Head of caudate nucleus (tissue), 42 donors: Measurements from ENCODE around the gene EMC9.
A peak's percentile ranks its signal among the peaks of the same experiment; 100 is the strongest.

Experiments used
- DNase-seq, 42 donors: peaks; one replicate each; pipeline versions ENCODE4 v3.0.0 to v3.0.0-alpha.2; 2020 to 2021; ENCODE audit warnings: mixed read lengths in 7 of 42
- intact Hi-C: fragments of 100-400 bp; cut with DNase I; formaldehyde crosslinking; loops from one replicate; pipeline ENCODE4 v1.15.0; 2022

Gene EMC9

DNA sequence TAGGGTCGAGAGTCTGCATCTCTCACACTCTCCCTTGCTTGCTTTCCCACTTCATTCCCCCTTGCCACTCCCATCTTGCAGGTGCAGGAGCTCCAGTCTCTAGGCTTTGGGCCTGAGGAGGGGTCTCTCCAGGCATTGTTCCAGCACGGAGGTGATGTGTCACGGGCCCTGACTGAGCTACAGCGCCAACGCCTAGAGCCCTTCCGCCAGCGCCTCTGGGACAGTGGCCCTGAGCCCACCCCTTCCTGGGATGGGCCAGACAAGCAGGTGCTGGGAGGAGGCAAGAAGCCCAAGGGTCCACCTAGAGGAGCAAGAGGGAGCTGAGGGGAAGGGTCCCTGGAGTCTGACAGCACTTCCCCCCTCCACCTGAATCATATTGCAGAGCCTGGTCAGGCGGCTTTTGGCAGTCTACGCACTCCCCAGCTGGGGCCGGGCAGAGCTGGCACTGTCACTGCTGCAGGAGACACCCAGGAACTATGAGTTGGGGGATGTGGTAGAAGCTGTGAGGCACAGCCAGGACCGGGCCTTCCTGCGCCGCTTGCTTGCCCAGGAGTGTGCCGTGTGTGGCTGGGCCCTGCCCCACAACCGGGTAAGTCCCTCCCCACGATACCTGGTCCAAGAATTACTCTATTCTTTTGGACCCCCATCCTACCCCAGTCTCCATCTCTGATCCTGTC, 10.2 kb upstream of the EMC9 start:
- intact Hi-C loops: no loop called here
- no peak for DNase-seq

DNA sequence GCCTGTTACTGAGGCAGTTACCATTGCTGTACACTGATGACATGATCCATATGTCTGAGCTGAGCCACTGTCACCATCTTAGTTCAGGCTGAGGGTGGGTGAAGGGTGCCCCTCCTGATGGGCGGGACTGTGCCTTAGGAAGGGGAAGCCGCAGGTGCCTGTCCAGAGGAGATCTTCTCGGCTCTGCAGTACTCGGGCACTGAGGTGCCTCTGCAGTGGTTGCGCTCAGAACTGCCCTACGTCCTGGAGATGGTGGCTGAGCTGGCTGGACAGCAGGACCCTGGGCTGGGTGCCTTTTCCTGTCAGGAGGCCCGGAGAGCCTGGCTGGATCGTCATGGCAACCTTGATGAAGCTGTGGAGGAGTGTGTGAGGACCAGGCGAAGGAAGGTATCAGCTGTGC, 9.6 kb upstream of the EMC9 start:
- intact Hi-C loops: no loop called here
- no peak for DNase-seq

DNA sequence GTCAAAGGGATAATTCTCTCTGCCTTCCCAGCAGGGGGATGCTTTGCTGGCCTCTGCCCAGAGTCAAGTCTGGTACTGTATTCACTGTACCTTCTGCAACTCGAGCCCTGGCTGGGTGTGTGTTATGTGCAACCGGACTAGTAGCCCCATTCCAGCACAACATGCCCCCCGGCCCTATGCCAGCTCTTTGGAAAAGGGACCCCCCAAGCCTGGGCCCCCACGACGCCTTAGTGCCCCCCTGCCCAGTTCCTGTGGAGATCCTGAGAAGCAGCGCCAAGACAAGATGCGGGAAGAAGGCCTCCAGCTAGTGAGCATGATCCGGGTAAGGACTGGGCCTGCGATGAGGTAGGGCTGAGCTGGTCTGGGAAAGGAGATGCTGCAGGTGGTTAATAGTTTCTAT, 9.2 kb upstream of the EMC9 start:
- intact Hi-C loops: no loop called here
- no peak for DNase-seq

DNA sequence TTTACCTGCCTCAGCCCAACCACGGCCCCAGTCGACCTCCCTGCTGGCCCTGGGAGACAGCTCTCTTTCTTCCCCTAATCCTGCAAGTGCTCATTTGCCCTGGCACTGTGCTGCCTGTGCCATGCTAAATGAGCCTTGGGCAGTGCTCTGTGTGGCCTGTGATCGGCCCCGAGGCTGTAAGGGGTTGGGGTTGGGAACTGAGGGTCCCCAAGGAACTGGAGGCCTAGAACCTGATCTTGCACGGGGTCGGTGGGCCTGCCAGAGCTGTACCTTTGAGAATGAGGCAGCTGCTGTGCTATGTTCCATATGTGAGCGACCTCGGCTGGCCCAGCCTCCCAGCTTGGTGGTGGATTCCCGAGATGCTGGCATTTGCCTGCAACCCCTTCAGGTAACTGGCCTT, 8.7 kb upstream of the EMC9 start:
- intact Hi-C loops: no loop called here
- no peak for DNase-seq

DNA sequence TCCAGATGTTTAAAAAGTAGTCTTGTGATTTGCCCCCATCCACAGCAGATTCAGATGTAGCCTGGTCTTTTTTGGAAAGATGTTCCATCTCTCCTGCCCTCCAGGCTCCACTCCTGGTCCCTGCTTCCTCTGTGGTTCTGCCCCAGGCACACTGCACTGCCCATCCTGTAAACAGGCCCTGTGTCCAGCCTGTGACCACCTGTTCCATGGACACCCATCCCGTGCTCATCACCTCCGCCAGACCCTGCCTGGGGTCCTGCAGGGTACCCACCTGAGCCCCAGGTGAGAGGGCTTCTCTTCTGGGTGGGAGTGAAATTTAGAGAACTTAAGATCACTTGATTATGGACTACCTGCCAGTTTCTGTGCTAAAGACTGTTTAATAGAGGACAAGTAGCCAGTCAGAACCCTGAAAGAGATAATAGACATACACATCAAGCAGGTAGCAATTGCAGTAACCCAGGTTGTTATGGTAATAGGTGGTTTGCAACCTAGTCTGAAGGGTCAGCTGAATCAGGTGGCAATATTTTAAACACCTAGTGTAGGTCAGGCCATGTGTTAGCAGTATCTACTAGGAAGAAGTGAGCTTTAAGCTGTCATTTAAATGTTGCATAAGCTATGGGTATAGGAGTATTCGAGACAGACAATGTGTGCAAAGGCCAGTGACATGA, 8.0 kb upstream of the EMC9 start:
- no peak for DNase-seq
- intact Hi-C loops: no loop called here

DNA sequence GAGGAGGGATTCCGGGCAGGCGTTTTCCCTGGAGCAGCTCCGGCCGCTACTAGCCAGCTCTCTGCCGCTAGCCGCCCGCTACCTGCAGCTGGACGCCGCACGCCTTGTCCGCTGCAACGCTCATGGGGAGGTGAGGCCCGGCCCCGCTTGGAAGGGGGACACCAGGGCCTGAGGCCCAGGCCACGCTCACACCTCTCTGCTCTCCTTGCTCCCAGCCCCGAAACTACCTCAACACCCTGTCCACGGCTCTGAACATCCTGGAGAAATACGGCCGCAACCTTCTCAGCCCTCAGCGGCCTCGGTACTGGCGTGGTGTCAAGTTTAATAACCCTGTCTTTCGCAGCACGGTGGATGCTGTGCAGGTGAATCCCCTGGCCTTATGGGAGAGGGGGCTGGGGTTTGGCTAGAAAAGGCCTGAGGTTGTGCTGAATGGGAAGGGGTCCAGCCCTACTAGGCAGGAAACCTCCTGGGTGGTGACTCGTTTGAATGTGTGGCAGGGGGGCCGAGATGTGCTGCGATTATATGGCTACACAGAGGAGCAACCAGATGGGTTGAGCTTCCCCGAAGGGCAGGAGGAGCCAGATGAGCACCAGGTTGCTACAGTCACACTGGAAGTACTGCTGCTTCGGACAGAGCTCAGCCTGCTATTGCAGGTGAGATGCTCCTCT, 6.5 kb upstream of the EMC9 start:
- DNase-seq: peak in 1 of 42 donors; percentile 32
- intact Hi-C loops: no loop called here

DNA sequence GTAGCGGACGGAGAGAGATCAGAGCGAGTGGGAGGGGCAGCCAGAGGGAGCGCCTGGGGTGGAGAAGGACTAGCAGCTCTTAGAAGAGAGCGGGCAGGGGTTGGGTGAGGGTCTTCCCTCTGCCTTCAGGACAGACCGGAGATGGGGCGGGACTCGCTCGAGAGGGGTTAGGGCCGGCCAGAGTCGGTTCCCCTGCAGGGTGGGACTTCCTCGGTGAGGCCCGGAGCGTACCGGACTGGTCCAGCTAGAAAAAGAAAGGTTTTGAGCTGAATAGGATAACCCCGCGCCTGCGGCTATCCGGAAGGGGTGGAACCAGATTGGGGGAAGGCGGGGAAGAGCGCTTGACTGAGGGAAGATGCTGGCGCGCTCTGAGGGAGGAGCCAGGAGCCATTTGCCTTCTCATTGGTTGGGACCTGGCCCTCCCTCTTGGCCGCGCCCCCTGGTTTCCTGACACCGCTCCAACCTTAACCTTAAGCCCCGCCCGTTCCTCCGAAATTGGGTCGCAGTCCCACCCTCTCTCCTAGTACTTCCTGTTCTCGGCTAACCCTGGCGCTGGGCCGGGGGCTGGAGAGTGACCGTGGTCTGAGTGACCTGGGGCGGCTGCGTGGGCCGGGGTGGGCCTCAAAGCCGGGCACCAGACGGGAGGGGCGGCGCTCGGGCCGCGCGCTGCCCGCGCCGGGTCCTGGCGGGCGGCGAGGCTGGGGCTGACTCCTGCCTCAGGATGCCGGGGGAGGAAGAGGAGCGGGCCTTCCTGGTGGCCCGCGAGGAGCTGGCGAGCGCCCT, 5.8 kb upstream of the EMC9 start, which contains the start of gene RNF31:
RNF31 (plus strand) TSS at position 521 of the 783 bp plus-strand sequence; CDS start at position 722, 201 bp downstream.
- DNase-seq: peak; percentile 93 to 99 (median 98)
- intact Hi-C loops: no loop called here

DNA sequence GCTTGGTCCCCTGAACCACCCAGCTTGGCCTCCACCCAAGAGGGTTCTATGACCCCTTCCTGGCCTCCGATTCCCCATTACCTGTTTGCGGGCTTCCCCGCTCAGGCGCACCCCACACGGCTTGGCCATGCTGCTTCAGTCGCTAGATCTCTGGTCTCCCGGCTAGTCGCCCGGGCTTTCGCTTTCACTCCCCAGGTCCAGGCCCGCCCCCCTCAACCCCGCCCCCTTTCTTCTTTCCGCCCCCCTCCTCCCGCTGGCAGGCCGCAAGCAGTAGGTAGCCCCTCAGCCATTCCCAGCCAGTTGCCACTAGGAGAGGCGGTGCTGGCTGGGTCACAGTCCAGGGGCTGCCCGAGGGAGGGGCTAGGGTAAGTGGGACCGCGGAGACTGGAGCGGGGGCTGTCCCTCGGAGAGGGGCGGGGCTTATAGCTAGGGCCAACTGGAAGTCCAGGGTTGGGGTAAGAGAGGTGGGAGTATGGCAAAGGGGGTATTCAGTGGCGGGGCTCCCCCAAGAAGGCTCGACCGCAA, 5.1 kb upstream of the EMC9 start, which contains the start of gene PSME2:
PSME2 (minus strand) TSS at position 158 of the 525 bp plus-strand sequence; CDS start at position 129, 29 bp downstream.
- peak; percentile 57 to 93 (median 82) for DNase-seq
- intact Hi-C loops: no loop called here

DNA sequence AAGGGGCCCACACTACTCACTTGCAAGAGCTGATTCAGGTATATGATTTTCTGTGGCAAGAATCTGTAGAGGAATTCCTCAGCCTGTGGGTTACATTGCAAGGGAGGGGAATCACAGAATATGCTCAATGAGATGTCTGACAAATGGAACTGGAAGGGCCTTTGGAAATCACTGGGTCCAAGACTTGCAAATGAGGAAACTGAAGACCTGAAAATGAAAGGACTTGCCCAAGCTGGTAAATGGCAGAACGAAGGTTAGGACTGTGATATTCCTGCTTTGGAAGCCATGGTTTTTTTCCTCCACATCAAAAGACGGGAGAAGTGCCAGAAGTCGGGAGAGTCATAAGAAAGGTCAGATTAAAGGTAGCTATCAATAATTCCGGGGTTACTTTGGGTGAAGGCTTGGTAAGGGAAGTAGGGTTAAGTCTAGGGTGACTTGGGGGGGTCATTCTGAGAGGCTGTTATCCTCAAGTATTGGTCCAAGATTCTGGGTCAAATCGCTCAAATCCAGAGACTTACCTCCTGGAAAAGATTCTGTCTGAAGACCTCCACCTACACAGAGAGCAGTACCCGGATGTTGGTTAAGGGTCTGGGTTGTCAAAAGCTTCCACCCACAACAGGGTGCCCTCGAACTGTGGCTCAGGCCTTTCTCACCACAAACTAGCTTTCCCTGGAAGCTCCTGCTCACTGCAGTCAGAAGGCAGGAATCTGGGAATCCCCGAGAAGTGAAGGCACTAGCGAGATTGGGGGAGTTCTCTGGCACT, 4.5 kb upstream of the EMC9 start:
- no peak for DNase-seq
- intact Hi-C loops: no loop called here

DNA sequence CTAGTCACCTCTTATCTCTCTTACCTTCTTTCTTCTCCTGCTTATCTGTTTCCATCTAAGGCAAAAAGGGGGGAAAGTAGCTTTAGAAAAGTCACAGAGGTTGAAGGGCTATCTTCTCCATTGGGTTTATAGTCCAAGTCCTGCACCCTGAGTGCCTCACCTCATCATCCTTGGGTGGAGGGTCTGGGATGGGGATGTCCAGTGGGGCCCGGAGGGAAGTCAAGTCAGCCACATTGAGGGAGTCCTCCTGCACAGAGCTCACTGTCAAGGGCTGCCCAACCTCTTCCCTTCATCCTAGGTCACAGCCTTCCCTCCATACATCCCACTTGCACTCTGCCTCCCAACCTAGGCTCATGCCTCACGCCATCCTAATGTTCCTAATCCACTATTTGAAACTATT, 3.8 kb upstream of the EMC9 start:
- intact Hi-C loops: no loop called here
- no peak for DNase-seq

DNA sequence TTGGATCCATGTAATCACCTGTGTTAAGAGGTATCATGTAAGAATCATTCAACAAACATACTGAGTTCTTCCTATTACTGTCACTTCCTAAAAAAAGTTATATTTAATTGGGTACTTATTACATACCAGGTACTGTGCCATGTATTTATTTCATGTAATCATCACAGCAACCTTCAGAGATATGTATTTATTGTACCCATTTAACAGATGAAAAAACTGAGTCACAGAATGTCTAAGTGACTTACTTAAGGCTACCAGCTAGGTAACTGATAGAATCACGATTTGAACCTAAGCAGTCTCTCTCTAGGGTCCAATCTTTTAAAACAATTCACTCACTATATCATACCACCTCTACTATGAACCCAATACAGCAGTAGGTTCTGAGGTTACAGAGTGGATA, 3.1 kb upstream of the EMC9 start:
- intact Hi-C loops: no loop called here
- DNase-seq: no peak

DNA sequence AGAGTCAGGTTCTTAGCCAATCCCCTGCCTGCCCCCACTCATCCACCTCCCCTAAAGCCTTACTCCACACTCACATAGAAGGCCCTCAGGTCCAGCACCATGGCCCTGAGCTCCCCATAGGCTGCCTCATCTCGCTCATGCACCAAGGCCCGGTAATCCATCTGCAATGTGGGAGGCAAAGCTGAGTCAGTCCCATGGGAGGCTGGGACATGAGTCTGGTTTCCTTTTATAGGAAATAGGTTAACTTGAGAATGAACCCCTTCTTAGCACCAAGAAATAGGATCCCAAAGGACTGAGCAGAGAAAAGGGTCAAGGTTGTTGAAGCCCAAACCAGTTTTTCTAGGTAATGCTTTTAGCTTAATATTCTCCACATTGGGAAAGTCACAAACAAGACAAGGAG, 2.1 kb upstream of the EMC9 start:
- intact Hi-C loops: no loop called here
- no peak for DNase-seq

DNA sequence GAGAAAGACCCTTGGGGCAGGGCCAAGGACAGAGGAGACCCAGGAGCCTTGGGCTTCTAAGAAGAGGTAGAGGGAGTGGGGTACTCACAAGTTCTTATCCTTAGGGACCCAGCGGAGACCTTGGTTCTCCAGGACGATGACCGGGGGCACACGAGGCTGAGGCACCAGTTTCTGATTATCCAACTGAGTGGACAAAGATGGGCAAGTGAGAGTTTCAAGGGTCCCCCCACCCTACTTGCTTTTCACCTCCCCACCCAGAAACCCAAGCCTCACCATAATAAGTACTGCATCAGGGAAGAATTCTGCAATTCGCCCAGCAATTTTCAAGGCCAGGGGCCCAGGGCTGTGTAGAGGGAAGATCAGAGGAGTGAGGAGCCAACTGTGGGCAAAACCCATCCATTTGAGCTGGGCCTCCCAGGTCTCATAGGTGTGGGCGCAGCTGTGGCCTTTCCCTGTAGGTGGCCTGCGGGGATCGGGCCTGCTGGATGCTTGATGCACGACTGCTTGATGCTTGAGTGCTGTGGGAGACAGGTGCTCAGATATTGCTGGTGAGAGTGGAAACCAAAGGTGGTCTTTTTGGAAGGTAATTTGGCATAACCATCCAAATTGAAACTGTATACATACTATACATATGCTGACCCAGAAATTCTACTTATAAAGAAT, 2.0 kb downstream of the EMC9 start:
- intact Hi-C loops: no loop called here

DNA sequence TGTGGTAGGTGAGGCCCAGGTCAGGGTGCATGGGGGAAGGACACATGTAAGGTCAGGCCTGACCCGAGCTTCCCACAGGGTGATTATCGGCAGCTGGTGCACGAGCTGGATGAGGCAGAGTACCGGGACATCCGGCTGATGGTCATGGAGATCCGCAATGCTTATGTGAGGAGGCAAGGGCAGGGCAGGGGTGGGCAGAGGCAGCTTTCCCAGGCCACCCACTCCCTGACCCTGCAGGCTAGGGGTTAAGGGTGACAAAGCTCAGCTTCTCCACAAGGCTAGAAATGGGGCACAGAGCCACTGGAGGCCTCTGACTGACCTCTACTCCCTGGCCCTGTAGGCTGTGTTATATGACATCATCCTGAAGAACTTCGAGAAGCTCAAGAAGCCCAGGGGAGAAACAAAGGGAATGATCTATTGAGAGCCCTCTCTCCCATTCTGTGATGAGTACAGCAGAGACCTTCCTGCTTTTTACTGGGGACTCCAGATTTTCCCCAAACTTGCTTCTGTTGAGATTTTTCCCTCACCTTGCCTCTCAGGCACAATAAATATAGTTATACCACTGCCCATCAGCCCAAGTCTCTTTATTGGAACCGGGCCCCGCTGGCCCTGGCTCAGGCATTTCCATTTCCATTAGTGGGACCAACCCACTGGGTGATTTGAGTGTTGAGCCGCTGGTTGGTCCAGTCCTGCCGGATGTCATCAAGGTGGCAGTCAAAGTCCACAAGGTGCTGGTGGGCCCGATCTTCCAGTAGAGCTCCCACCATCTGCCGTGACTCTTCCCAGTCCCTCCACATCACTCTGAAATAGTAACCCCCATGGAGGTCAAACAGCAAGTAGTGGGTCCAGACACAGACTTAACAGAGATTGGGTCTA, 2.8 kb downstream of the EMC9 start:
- intact Hi-C loops: no loop called here
- no peak for DNase-seq

More for the DNA sequence above, 2.0 kb downstream of the EMC9 start:
- DNase-seq: no peak

DNA sequence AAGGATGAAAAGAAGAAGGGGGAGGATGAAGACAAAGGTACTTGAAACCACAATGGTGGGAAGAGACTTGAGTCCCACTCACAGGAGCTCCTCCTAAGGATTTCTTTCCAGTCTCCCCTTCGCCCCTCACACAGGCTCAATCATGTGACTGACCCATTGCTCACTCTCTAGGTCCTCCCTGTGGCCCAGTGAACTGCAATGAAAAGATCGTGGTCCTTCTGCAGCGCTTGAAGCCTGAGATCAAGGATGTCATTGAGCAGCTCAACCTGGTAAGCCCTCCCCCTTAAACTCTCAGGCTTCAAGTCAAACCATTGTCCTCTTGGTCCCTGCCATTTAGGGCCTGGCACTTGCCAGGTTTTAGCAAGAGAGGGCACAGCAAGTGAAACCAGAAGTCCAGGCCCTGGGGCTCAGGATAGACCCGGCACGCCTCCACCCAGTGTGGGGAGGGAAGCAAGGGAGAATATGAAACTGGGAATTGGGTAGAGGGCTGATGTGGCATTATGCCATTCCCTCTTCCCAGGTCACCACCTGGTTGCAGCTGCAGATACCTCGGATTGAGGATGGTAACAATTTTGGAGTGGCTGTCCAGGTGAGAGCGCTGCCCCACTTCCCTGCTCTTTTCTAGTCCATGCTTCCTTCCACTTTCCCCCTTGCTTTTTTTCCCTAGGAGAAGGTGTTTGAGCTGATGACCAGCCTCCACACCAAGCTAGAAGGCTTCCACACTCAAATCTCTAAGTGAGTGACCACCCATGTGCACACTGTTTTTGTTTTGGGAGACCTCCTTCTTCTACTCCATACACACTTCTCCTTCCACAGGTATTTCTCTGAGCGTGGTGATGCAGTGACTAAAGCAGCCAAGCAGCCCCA, 3.6 kb downstream of the EMC9 start:
- intact Hi-C loops: no loop called here
- no peak for DNase-seq
